ENCODE data around the gene RNF145.
A peak's percentile ranks its signal among the peaks of the same experiment; 100 is the strongest.
"Not testable (repeated sequence)": the region's sequence is repeated elsewhere in the genome, so short reads cannot be mapped to it uniquely, and the experiment has no call there.

RNF145 gene

DNA sequence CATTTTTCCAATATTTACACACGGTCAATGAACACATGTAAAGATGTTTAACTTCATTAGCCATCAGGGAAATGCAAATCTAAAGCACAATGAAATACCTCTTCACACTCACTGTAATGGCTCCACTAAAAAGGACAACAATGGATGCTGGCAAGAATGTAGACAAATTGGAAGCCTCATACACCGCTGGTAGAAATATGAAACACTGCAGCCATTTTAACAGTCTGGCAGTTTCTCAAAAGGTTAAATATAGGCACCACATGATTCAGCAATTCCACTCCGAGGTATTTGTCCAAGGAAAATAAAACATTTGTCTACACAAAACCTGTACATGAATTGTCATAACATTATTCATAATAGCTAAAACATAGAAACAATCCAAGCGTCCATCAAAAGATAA, 20.0 kb downstream of the RNF145 start:
- no peak for DNase-seq

DNA sequence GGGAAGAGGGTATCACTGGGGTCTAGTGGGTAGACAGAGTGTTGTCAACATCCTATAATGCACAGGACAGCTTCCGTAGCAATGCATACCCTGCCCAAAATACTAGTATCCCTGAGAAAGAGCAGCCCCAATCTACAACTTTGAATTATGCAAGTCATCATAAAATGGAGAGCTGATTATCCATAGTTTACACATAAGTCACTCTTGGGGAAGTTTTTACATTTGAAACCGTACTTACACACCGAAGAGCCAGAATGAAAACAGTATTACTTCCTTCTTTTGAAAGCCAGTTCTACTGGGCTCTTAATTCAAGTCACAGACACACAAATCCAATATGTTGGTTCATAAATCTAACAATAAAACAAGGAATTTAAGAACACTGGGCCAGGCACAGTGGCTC, 21.6 kb downstream of the RNF145 start:
- DNase-seq: no peak

DNA sequence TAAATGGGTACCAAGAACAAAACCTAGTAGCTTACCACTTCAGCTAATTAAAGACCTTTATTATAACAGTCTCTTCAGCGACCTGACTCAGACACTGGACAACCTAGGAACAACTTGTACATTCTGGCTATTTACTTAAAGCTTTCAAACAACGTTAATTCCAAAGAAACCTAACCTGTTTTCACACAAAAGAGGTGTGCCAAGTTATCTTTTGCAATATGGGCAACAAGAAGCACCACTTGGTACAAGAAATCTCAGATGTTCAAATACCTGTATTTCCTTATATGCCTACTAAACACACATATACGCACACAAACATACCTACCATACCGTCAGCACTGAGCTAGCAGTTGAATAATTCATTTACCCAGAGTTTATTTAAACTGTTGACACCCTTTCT, 23.0 kb downstream of the RNF145 start:
- DNase-seq: no peak

DNA sequence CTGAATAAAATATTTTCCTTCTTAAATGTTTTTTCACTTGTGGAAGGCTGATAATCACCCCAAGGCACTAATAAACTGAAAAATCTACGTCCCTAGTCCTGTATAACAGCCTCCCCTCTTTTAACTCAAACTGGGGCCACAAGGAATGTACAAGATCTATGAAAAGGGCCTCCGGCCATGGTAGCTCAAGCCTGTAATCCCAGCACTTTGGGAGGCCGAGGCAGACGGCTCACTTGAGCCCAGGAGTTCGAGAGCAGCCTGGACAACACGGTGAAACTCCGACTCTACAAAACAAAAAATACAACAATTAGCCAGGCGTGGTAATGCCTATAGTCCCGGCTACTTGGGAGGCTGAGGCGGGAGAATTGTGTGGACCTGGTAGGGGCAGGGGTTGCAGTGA, 23.6 kb downstream of the RNF145 start:
- DNase-seq: no peak

GRCh38 chr5:159184858-159185381, 24.4 kb downstream of the RNF145 start:
- DNase-seq: peak; percentile 19

GRCh38 chr5:159184236-159184635, 25.1 kb downstream of the RNF145 start:
- DNase-seq: no peak

GRCh38 chr5:159183247-159183646, 26.1 kb downstream of the RNF145 start:
- no peak for DNase-seq

DNA sequence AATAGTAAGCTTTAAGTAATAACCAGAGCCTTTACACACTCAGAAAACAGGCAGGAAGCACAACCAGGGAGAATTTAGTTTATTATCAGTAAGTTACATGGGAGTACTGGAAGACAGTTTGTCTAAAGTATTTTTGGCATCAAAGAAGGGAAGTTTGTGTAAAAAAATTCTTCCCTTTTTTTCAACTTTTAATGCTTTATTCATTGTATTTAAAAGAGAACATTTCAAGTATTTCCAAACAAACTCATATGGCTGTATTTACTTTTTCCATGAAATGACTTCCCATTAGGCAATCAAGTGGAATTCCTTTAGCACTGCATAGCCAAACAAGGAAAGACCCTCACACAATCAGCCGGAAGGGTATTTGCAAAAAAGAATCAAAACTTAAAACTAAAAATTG, 26.7 kb downstream of the RNF145 start:
- no peak for DNase-seq

DNA sequence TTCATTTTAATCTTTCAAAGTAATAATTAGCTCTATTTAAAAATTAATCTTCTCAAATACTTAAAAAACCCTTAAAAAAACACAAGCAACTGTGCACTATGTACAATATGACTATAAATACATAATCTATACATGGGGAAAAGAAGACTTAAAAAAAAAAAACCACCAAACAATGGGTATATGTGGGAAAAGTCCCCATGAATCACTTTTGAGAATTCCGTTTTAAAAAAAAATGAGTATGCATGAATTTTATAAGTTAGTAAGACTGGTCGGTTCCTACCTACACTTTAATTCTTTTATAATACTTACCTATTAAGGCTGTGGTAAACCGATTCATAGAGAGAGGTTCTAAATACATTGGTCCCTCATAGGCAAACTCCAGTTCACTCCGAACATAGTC, 27.7 kb downstream of the RNF145 start:
- no peak for DNase-seq

DNA sequence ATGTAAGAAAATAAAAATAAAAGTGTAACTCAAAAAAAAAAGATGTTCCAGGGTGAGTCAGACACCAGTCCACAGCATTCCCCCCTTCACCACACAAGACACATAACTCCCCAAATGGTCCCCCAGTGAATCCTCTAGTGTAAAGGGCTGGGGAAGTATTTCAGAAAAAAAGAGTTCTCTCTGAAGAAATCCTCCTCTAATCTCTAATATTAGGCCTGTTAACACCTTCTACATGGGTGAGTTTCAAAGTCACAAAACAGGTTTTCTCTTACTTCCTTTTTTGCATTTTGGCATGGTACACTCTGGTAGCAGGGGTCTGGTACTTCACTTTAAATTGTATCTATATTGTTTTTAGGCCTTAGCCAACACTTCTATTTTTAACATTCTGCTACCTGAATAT, 28.2 kb downstream of the RNF145 start:
- DNase-seq: no peak

DNA sequence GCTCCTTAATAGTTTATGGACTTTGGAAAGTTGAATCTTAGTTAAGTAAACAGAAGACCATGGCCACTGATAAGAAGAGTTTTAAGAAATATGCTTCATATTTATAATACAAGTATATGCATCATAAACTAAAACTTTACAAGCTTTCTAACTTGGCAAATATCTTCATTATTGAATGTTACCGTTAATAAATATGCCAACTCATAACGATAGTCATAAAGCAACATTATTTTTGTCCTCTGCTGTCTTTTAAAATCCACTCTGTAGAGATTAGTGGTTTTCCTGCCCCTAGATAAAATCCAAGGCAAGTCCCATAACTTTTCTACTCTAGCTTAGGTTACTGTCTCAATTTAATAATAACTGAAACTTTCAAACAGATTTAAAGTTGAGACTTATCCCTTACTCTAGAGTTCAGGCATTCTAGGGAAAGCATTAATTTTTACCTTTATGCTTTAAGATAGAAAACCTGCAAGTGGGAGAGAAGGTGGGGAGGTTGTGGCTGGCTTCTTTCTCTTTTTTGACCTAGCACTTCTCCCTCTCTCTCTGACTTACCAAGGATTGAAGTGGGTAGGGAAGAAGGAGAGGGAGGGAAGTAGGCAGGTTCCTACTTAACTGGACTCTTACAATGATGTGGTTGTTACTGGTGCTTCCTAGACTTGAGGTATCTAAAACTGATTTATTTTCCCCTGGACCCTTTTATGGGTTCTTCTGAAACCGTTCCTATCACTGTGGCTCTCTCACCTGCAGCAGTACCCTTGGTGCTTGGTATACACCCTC, 29.6 kb downstream of the RNF145 start:
- DNase-seq: no peak

- DNase-seq: peak; percentile 21
Measured at GRCh38 chr5:159178978-159179377, 30.4 kb downstream of the RNF145 start.

- peak; percentile 19 for DNase-seq
Measured at GRCh38 chr5:159175547-159175946, 33.8 kb downstream of the RNF145 start.

DNA sequence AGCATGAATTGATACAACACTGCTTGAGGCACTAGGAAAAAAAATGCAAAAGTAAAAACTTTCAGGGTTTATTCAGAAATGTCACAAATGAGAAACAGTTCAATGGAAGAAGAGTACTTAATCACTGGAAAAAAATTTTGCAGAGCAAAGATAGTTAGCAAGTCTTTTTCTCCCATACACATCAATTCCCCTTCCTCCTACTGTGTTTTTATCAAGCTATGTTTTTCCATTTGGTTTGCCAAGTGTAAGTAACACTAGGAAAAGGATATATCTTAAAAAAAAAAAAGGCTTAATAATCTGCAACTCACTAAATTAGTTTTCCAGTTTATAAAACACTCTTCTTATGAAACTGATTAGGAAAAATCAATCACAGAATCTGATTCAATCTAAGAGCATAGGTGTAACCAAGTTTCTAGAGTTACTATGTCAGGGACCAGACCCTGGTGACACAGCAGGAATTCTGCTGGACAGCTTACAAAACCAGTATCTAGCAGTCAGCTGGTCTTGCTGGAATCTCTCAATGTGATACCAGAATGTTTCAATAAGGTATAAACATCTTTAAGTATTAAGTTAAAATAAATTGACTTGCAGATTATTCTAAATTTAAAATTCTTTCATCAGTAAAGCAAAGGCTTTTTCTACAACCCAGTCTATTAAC, 34.7 kb downstream of the RNF145 start:
- DNase-seq: no peak

- no peak for DNase-seq
Measured at GRCh38 chr5:159171274-159171673, 38.1 kb downstream of the RNF145 start.

GRCh38 chr5:159170021-159170420, 39.3 kb downstream of the RNF145 start:
- DNase-seq: no peak

DNA sequence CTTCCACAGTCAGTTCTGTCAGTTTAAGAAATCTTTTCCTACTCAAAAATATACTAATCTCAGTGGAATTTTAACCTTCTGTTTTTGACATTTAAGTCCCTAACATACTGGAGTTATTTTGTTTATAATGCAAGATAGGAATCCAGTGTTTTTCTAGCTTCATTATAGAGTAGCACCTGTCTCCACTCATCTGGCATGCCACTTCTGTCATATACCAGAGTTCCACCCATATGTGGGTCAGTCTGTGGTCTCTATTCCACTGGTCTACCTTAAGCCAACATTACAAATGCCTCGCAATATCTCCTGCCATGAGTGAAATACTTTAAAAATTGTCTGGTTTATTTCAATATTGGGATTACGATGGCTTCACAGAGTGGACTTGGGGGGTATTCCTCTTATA, 42.9 kb downstream of the RNF145 start:
- DNase-seq: no peak

GRCh38 chr5:159163701-159164046, 45.7 kb downstream of the RNF145 start:
- DNase-seq: no peak

- DNase-seq: no peak
Measured at GRCh38 chr5:159163027-159163700, 46.2 kb downstream of the RNF145 start.

DNA sequence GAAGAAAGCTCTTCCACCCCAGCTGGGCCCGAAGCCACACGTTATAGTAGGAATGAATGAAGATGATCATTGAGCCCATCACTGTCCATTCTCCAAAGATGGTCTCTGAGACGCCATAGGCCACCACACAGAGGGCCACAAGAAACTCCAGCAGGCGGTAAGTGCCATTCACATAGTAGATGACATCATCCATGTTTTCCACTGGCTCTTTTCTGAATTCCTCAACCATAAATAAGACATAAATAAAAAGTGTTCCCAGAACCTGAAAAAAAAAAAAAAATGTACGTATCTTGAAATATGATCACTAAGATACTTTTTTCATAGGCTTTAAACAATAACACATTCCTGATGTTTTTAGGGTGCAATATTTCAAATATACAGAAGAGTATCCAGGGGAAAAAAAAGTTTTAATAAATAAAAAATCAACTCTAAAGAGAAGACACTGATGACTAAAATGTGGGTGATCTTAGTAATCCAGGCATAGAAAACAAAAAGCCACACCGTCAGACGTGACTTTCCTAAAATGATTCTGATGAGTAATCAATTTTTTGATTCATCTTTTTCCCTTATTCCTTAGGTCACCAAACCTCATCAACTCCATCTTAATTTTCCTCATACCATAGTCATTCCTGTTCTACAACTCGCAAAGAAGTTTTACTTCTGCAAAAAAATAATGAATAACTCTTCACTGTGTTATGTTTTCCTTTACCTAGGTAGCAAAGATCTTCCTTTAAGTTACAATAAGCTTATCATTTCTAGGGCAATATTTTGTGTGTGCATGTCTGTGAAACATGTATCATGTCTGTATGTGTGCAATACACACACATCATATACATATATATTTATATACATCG, 47.8 kb downstream of the RNF145 start:
- DNase-seq: no peak

GRCh38 chr5:159158553-159159091, 50.7 kb downstream of the RNF145 start:
- DNase-seq: not testable (repeated sequence)

DNA sequence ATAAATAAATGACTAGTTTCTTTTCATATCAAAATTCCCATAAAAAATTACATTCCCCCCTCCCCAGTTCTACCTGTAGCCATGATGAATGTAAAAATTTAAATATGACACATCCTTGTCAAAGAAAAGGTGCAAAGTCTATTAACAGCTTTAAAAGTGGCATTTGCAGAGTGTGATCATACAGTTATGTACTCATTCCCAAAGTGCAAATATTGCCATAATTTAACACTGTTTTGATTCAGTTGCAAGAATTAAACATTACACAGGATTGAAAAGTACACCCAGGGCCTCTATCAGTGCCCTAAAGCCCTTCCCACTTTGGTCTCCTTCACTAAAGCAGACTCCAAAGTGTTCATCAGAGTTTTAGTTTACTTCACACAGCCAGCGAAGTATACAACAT, 51.8 kb downstream of the RNF145 start:
- no peak for DNase-seq

Data from CD4-positive, alpha-beta T cell treated with Interleukin-17A for 4 hours (primary cell).